Glutamatergic neuron (in vitro differentiated cells): ENCODE measurements around the gene LEF1. TPM values are rescaled to one million over a fixed set of nuclear protein-coding genes. Genes with fewer than 3 reads are reported as not detected.

Experiments used
- DNase-seq: peaks from one replicate; pipeline ENCODE4 v3.0.0; 2022
- H3K27ac Mint-ChIP-seq: one replicate; pipeline ENCODE4 v1.8.0; 2020; ENCODE audit warnings: mild to moderate bottlenecking, mixed read lengths, inconsistent platforms; ENCODE audit not compliant: unreplicated experiment
- H3K27me3 Mint-ChIP-seq: one replicate; pipeline ENCODE4 v1.8.0; 2020; ENCODE audit warnings: mild to moderate bottlenecking, moderate library complexity, mixed read lengths, inconsistent platforms; ENCODE audit not compliant: unreplicated experiment
- H3K36me3 Mint-ChIP-seq: one replicate; pipeline ENCODE4 v1.8.0; 2020; ENCODE audit warnings: mild to moderate bottlenecking, mixed read lengths, inconsistent platforms; ENCODE audit not compliant: unreplicated experiment
- H3K4me1 Mint-ChIP-seq: one replicate; pipeline ENCODE4 v1.8.0; 2020; ENCODE audit warnings: mild to moderate bottlenecking, low read depth, mixed read lengths, inconsistent platforms; ENCODE audit not compliant: unreplicated experiment
- H3K4me3 Mint-ChIP-seq: one replicate; pipeline ENCODE4 v1.8.0; 2020; ENCODE audit warnings: mild to moderate bottlenecking, mixed read lengths, inconsistent platforms; ENCODE audit not compliant: unreplicated experiment
- H3K9me3 Mint-ChIP-seq: one replicate; pipeline ENCODE4 v1.8.0; 2020; ENCODE audit warnings: mild to moderate bottlenecking, moderate library complexity, mixed read lengths, inconsistent platforms; ENCODE audit not compliant: unreplicated experiment
- CTCF ChIP-seq: fragments of 200-600 bp; sonication (generic); IDR thresholded peaks from one replicate; pipeline ENCODE4 v1.5.0; 2021; ENCODE audit not compliant: partially characterized antibody, unreplicated experiment
- total RNA-seq: library from RNA; stranded (reverse); fragmentation: NEBNext Ultra II Directional; extraction: Animal tissue kit (Norgen Biotek cat#: 25700); gene quantifications from one replicate; pipeline ENCODE4 v1.2.1, GENCODE V29; 2021; ENCODE audit not compliant: unreplicated experiment

LEF1 gene
- total RNA-seq, 1 donor from 2014 or later: 0.98 TPM

GRCh38 chr4:108152980-108153379, 15.8 kb downstream of the LEF1 start:
- no peak for TF ChIP-seq CTCF
- Mint-ChIP-seq H3K27ac (no peak overlapping the region), H3K36me3 (no peaks in the 10 kb centered on the region), H3K9me3 (no peaks in the 10 kb centered on the region), H3K4me3 (no peak overlapping the region), H3K4me1 (no peaks in the 10 kb centered on the region), H3K27me3 (no peaks in the 10 kb centered on the region)
- no peak for DNase-seq

- Mint-ChIP-seq H3K4me3 (no peak overlapping the region), H3K9me3 (no peaks in the 10 kb centered on the region), H3K27me3 (no peaks in the 10 kb centered on the region)
Measured at GRCh38 chr4:108149588-108150380, 18.9 kb downstream of the LEF1 start.

GRCh38 chr4:108148316-108148715, 20.4 kb downstream of the LEF1 start:
- Mint-ChIP-seq H3K9me3 (no peaks in the 10 kb centered on the region), H3K27ac (no peak overlapping the region), H3K4me1 (peaks cover 11% of the 10 kb centered on the region), H3K36me3 (no peaks in the 10 kb centered on the region), H3K4me3 (no peak overlapping the region), H3K27me3 (no peaks in the 10 kb centered on the region)
- no peak for TF ChIP-seq CTCF
- no peak for DNase-seq

More at GRCh38 chr4:108149588-108150380, 18.9 kb downstream of the LEF1 start:
- no peak for DNase-seq
- no peaks in the 10 kb centered on the region for H3K4me1 Mint-ChIP-seq
- no peaks in the 10 kb centered on the region for H3K36me3 Mint-ChIP-seq
- no peak for TF ChIP-seq CTCF
- no peak overlapping the region for H3K27ac Mint-ChIP-seq

- no peak for TF ChIP-seq CTCF
- no peak overlapping the region for H3K4me3 Mint-ChIP-seq
- H3K36me3 Mint-ChIP-seq: no peaks in the 10 kb centered on the region
- no peaks in the 10 kb centered on the region for H3K27me3 Mint-ChIP-seq
- H3K9me3 Mint-ChIP-seq: no peaks in the 10 kb centered on the region
- DNase-seq: no peak
- peaks cover 11% of the 10 kb centered on the region for H3K4me1 Mint-ChIP-seq
- H3K27ac Mint-ChIP-seq: no peak overlapping the region
Measured at GRCh38 chr4:108146819-108147218, 21.9 kb downstream of the LEF1 start.

GRCh38 chr4:108146336-108146735, 22.4 kb downstream of the LEF1 start:
- no peaks in the 10 kb centered on the region for H3K27me3 Mint-ChIP-seq
- DNase-seq: no peak
- H3K9me3 Mint-ChIP-seq: no peaks in the 10 kb centered on the region
- peaks cover 11% of the 10 kb centered on the region for H3K4me1 Mint-ChIP-seq
- H3K27ac Mint-ChIP-seq: no peak overlapping the region
- no peaks in the 10 kb centered on the region for H3K36me3 Mint-ChIP-seq
- no peak overlapping the region for H3K4me3 Mint-ChIP-seq
- TF ChIP-seq CTCF: no peak
